Ovary (tissue), 9 donors: ENCODE results near the gene POTEM. TPM values are rescaled to one million over a fixed set of nuclear protein-coding genes. Genes with fewer than 3 reads are reported as not detected.
"Not testable (repeated sequence)": the region's sequence is repeated elsewhere in the genome, so short reads cannot be mapped to it uniquely, and the experiment has no call there.

ENCODE experiments used
- DNase-seq, 5 donors: peaks; one replicate each; pipeline ENCODE4 v3.0.0-alpha.2; 2019 to 2020
- H3K27ac ChIP-seq, 2 donors: fragments of 200-600 bp; one replicate each; pipeline versions ENCODE4 v1.5.1 to v1.8.0; 2019 to 2022
- H3K27me3 ChIP-seq: fragments of 200-600 bp; one replicate; pipeline ENCODE4 v1.8.0; 2022
- H3K36me3 ChIP-seq: fragments of 200-600 bp; sonication (generic); one replicate; pipeline ENCODE4 v1.5.1; 2019
- H3K4me1 ChIP-seq: one replicate; pipeline ENCODE4 v1.8.1; 2013; ENCODE audit warnings: mild to moderate bottlenecking, moderate library complexity; ENCODE audit not compliant: insufficient read depth
- H3K4me3 ChIP-seq: fragments of 200-600 bp; sonication (generic); one replicate; pipeline ENCODE4 v1.5.1; 2017
- H3K9me3 ChIP-seq, 2 donors: fragments of 200-600 bp in 1 of 2; sonication (generic) in 1 of 2; one replicate each; pipeline versions ENCODE4 v1.5.1 to v1.8.1; 2013 to 2019; ENCODE audit warnings: mild to moderate bottlenecking in 1 of 2, moderate library complexity in 1 of 2
- WGBS, 3 donors: extraction: QIAGEN DNeasy Blood & Tissue Kit in 1 of 3; methylation state at CpG; one replicate each; pipeline versions ENCODE4 v1.1.5 to v1.1.7; 2013 to 2017; 5-methylcytosine and 5-hydroxymethylcytosine counted together
- intact Hi-C, 4 donors: fragments of 100-400 bp; cut with DNase I; formaldehyde crosslinking; loops; one replicate each; pipeline versions ENCODE4 v1.11.0 to v1.15.1; 2022 to 2023
- polyA plus RNA-seq, 2 donors: library from polyadenylated mRNA; stranded (reverse); fragments of 200-250 nt in 1 of 2; fragments of 350-450 nt in 1 of 2; fragmentation: Illumina TruSeq in 1 of 2; extraction: RNeasy Lipid Tissue Mini Kit (QIAGEN cat#74804) in 1 of 2; gene quantifications; one replicate each; pipeline ENCODE4 v1.2.3, GENCODE V29; 2013 to 2014
- total RNA-seq, 7 donors: library from RNA; depleted of rRNA in 2 of 7; stranded (reverse); fragments of >200 nt in 2 of 7; fragmentation: NEBNext Ultra II Directional in 3 of 7; extraction: Animal tissue kit (Norgen Biotek cat#: 25700) in 3 of 7; gene quantifications; one replicate each; pipeline versions ENCODE4 v1.1.0 to v1.2.4, GENCODE V29; 2016 to 2023
- donor health status: DM: no; HTN: no; CAD: no; lungs with moderate emphysema.
- donor health status: DM: no; HTN: no; CAD: no.
- donor health status: Bipolar disorder and iron deficiency.
- donor health status: DM: yes; HTN: yes; CAD: no.
- donor health status: DM: no; HTN: no; CAD: no.
- donor health status: DM: yes; HTN: yes; CAD: no.

The POTEM gene
- total and polyA plus RNA-seq, 9 donors = not detected

DNA sequence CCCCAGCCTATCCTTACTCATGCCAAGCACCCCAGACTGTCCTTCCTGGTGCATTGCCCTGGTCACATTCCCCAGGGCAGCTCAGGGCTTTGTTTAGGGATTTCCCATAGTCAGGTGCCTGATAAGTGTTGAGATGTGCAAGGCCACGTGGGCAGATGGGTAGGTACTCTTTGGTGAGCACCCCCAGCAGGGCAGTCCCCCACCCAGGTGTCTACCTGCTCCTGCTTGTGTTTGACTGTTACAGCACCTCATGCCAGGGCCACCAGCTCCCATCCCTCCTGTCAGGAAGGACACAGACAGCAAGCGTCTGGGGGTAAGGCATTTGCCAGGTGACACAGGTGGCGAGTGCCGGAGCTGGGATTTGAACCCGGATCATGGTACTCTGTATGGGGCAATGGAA, 2.4 kb upstream of the POTEM start:
- H3K27me3 ChIP-seq, H3K27ac ChIP-seq, DNase-seq, H3K4me3 ChIP-seq, H3K9me3 ChIP-seq, H3K36me3 ChIP-seq, intact Hi-C loops, H3K4me1 ChIP-seq: not testable (repeated sequence)
- WGBS, 3 donors = no CpG with 5 or more reads among the region's 5 CpGs

DNA sequence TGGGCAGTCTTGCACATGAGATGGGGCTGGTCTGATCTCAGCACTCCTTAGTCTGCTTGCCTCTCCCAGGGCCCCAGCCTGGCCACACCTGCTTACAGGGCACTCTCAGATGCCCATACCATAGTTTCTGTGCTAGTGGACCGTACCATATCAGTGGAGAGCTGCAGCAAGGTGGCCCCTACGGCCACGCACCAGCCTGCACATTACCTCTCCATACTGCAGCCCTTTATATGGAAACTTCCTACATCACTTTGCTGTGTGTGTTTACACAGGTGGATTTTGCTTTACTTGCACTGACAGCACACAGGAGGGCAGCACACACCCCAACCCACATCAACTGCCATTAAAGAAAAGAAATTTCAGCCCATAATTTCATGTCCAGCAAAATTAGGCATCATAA, 35.3 kb downstream of the POTEM start:
- intact Hi-C loops, H3K27me3 ChIP-seq, H3K27ac ChIP-seq, H3K4me1 ChIP-seq, DNase-seq, H3K4me3 ChIP-seq, H3K9me3 ChIP-seq, H3K36me3 ChIP-seq: not testable (repeated sequence)
- WGBS, 3 donors = 65 to 72% (median 72%) methylated on average over 3 of the region's 3 CpGs

DNA sequence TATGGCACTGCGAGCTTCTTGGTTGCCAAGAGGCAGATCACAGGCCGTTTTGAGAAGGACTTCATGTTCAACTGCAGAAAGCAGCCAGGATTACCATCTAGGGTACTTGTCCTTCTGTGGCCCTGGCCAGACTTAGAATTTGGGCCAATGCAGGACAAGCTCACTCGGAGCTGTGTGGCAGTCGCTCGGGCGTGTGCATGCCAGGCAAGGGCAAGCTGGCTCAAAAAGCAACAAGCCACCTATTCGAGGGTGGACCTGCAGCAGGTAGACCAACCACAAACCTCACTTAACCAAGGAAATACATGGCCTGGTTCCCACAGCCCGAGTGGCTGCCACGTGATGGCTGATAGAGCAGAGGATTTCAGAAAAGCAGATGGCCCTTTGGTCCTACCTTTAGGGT, 39.3 kb downstream of the POTEM start:
- H3K36me3 ChIP-seq, H3K27ac ChIP-seq, DNase-seq, H3K4me1 ChIP-seq, intact Hi-C loops, H3K27me3 ChIP-seq, H3K9me3 ChIP-seq, H3K4me3 ChIP-seq: not testable (repeated sequence)
- 76% methylated on average over 2 of the region's 9 CpGs; no CpG with 5 or more reads in 2 of the 3 donors for WGBS, 3 donors

DNA sequence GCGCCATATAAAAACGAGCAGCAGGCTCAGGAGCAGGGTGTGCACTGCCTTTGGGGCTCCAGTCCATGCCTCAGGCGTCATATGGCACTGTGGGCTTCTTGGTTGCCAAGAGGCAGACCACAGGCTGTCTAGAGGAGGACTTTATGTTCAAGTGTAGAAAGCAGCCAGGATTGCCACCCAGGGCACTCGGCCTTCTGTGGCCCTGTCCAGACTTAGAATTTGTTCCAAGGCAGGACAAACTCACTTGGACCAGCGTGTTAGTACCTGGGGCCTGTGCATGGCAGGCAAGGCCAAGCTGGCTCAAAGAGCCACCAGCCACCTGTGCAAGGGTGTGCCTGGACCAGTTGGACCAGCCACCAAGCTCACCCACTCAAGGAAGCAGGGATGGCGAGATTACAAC, 40.4 kb downstream of the POTEM start:
- H3K27ac ChIP-seq, H3K27me3 ChIP-seq, H3K9me3 ChIP-seq, H3K4me1 ChIP-seq, H3K4me3 ChIP-seq, intact Hi-C loops, H3K36me3 ChIP-seq: not testable (repeated sequence)
- peak in 1 of 5 donors; percentile 8 for DNase-seq
- WGBS, 3 donors = 72 to 80% (median 78%) methylated on average over 1 to 2 of the region's 6 CpGs

DNA sequence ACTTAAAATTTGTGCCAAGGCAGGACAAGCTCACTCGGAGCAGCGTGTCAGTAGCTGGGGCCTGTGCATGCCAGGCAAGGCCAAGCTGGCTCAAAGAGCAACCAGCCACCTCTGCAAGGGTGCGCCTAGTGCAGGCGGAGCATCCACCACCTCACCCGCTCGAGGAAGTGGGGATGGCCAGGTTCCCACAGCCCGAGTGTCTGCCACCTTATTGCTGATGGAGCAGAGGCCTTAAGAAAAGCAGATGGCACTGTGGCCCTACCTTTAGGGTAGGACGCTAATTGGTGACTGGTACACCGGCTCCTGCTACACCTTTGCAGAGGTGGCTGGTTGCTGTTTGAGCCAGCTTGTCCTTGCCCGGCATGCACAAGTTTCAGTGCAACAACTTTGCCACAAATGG, 43.8 kb downstream of the POTEM start:
- H3K4me1 ChIP-seq, DNase-seq, intact Hi-C loops, H3K36me3 ChIP-seq, H3K4me3 ChIP-seq, H3K27me3 ChIP-seq, H3K9me3 ChIP-seq, H3K27ac ChIP-seq: not testable (repeated sequence)
- WGBS, 3 donors = 71 to 74% methylated on average over 3 to 7 of the region's 10 CpGs; no CpG with 5 or more reads in 1 of the 3 donors

DNA sequence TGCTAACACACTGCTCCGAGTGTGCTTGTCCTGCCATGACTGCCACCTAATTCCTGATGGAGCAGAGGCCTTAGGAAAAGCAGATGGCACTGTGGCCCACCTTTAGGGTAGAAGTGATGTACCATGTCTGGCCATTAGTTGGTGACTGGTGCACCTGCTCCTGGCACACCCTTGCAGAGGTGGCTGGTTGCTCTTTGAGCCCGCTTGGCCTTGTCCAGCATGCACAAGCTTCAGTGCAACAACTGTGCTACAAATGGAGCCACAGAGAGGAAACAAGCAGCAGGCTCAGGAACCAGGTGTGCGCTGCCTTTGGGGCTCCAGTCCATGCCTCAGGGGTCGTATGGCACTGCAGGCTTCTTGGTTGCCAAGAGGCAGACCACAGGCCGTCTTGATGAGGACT, 44.5 kb downstream of the POTEM start:
- H3K36me3 ChIP-seq, H3K27ac ChIP-seq, DNase-seq, H3K9me3 ChIP-seq, H3K4me3 ChIP-seq, intact Hi-C loops, H3K4me1 ChIP-seq, H3K27me3 ChIP-seq: not testable (repeated sequence)
- WGBS, 3 donors = 49% methylated on average over 2 of the region's 5 CpGs; no CpG with 5 or more reads in 2 of the 3 donors

DNA sequence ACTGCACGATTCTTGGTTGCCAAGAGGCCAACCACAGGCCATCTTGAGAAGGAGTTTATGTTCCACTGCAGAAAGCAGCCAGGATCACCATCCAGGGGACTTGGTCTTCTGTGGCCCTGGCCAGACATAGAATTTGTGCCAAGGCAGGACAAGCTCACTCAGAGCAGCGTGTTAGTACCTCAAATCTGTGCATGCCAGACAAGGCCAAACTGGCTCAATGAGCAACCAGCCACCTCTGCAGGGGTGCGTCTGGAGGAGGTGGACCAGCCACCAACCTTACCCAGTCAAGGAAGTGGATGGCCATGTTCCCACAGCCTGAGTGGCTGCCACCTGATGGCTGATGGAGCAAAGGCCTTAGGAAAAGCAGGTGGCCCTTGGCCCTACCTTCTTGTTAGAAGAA, 48.0 kb downstream of the POTEM start:
- no CpG with 5 or more reads among the region's 3 CpGs for WGBS, 3 donors
- H3K4me1 ChIP-seq, H3K27me3 ChIP-seq, H3K4me3 ChIP-seq, H3K36me3 ChIP-seq, DNase-seq, H3K27ac ChIP-seq, intact Hi-C loops, H3K9me3 ChIP-seq: not testable (repeated sequence)

DNA sequence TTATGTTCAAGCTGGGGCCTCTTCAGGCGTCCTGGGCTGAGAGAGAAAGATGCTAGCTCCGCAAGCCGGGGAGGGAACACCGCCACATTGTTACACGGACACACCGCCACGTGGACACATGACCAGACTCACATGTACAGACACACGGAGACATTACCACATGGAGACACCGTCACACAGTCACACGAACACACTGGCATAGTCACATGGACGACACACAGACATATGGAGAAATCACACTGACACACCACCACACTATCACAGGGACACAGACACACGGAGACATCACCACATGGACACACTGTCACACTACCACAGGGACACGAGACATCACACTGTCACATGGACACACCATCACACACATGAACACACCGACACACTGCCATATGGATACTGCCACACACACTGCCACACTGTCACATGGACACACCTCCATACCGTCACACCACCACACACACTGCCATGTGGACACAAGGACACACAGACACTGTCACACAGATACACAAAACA, 57.9 kb downstream of the POTEM start:
- H3K36me3 ChIP-seq, H3K9me3 ChIP-seq, intact Hi-C loops, DNase-seq, H3K27ac ChIP-seq, H3K4me3 ChIP-seq, H3K4me1 ChIP-seq, H3K27me3 ChIP-seq: not testable (repeated sequence)
- WGBS, 3 donors = 78 to 100% (median 80%) methylated on average over 2 to 7 of the region's 15 CpGs

DNA sequence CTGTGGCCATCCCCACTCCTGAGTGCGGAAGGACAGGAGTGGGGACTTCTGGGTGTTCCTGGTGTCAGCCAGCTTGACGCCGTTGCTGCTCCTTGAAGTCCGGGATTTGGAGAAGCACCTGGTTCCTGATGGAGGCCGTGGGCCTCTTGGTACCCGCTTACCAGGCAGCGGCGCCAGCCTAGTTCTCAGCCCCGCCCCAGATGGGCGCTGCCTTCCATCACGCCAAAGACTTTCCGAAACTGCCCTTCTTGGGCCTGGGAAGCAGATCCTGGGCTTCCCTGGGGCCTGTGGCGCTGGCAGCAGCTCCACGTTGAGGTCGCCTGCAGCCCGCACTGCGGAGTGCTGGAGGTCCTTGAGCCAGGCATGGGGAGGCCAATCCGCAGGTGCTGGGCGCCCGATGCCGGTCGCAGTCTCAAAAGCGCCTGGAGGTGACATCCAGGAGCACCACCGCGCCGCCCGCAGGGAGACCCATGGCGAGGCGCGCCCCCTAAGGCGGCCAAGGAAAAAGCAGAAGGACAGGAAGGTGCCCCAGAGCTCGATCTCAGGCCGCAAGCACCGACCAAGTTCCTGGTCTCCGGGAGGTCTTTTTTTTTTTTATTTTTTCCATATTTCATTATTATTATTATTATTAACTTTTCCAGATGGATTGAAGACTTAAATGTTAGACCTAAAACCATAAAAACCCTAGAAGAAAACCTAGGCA, 59.6 kb downstream of the POTEM start:
- H3K36me3 ChIP-seq, intact Hi-C loops, H3K4me1 ChIP-seq, H3K27ac ChIP-seq, H3K9me3 ChIP-seq, H3K4me3 ChIP-seq, H3K27me3 ChIP-seq, DNase-seq: not testable (repeated sequence)
- 82 to 100% methylated on average over 3 to 14 of the region's 35 CpGs; no CpG with 5 or more reads in 1 of the 3 donors for WGBS, 3 donors

DNA sequence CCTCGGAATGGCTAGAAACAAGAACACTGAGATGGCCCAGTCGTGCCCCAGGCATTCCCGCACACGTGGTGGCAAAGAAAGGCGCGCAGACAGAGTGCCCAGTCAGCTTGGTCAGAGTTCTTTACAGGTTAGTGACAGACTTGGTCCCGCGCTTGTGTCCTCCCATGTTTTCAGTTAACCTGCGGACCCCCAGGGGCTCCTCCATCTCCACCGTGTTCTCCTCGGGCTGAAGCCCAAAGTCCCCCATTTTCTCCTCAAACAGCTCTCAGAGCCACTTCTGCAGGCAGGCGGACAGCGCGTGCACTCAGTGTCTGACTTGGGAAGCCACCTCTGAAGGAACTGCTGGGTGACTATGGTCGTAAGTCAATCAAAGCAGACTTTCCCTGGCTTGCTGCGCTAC, 60.7 kb downstream of the POTEM start:
- H3K36me3 ChIP-seq, H3K27ac ChIP-seq, DNase-seq, H3K9me3 ChIP-seq, H3K4me3 ChIP-seq, intact Hi-C loops, H3K4me1 ChIP-seq, H3K27me3 ChIP-seq: not testable (repeated sequence)
- 69 to 85% methylated on average over 4 to 5 of the region's 16 CpGs; no CpG with 5 or more reads in 1 of the 3 donors for WGBS, 3 donors

DNA sequence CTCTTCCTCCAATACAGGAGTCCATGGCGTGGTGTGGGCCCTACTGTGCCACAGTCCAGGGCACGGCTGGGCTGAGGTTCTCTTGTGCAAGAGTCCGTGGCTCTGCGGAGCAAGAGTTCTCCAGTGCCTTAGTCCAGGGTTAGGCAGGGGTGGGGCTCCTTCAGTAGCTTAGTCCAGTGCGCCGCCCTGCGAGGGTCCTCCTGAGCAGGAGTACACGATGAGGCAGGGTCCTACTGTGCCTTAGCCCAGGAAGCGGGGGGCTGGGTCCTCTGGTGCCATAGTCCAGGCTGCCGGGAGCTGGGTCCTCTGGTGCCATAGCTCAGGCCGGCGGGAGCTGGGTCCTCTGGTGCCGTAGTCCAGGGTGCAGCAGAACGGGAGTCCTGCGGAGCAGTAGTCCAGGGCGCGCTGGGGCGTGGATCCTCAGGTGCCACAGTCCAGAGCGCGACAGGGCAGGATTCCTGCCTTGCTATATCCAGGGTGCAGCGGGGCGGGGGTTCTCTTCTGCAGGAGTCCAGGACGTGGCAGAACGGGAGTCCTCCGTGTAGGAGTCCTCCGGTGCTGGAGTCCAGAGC, 69.7 kb downstream of the POTEM start:
- intact Hi-C loops, DNase-seq, H3K4me1 ChIP-seq, H3K27me3 ChIP-seq, H3K36me3 ChIP-seq, H3K27ac ChIP-seq, H3K9me3 ChIP-seq, H3K4me3 ChIP-seq: not testable (repeated sequence)
- WGBS, 3 donors = 100% methylated on average over 3 of the region's 26 CpGs; no CpG with 5 or more reads in 2 of the 3 donors

DNA sequence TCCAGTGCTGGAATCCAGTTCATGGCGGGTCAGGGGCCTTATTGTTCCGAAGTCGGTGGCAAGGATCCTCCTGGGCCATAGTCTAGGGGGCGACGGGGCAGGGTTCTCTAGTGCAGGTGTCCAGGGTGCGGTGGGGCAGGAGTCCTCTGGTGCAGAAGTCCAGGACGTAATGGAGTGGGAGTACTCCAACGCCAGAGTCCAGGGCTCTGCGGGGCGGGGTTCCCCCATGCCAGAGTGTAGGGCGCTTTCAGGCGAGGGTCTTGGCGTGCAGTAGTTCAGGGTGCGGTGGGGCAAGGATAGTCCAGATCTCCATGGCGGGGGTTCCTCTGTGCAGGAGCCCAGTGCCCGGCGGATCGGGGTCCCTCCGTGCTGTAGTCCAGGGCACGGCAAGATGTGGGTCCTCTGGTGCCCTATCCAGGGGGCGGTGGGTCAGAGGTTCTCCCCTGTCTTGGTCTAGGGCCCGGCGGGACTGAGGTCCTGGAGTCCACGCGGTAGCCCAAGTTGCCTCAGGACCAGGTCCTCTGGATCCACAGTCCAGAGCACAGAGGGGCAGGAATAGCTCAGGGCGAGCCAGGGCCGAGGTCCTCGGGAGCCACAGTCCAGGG, 70.9 kb downstream of the POTEM start:
- H3K4me3 ChIP-seq, H3K36me3 ChIP-seq, H3K27me3 ChIP-seq, H3K4me1 ChIP-seq, H3K9me3 ChIP-seq, H3K27ac ChIP-seq, DNase-seq, intact Hi-C loops: not testable (repeated sequence)
- 97% methylated on average over 10 of the region's 28 CpGs; no CpG with 5 or more reads in 2 of the 3 donors for WGBS, 3 donors
